ENCODE data around the gene TOMM40.
"Not testable (repeated sequence)": the region's sequence is repeated elsewhere in the genome, so short reads cannot be mapped to it uniquely, and the experiment has no call there.

TOMM40 gene

GRCh38 chr19:44879309-44880065 lies 11.6 kb upstream of the TOMM40 start:
- TF ChIP-seq, protein P1, sequence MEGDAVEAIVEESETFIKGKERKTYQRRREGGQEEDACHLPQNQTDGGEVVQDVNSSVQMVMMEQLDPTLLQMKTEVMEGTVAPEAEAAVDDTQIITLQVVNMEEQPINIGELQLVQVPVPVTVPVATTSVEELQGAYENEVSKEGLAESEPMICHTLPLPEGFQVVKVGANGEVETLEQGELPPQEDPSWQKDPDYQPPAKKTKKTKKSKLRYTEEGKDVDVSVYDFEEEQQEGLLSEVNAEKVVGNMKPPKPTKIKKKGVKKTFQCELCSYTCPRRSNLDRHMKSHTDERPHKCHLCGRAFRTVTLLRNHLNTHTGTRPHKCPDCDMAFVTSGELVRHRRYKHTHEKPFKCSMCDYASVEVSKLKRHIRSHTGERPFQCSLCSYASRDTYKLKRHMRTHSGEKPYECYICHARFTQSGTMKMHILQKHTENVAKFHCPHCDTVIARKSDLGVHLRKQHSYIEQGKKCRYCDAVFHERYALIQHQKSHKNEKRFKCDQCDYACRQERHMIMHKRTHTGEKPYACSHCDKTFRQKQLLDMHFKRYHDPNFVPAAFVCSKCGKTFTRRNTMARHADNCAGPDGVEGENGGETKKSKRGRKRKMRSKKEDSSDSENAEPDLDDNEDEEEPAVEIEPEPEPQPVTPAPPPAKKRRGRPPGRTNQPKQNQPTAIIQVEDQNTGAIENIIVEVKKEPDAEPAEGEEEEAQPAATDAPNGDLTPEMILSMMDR (IDR thresholded peaks at IDR 0.05; ENCODE audit: control extremely low read depth, extremely low read depth, low read depth, missing control alignments), result no peak
- CTCF ChIA-PET, result no interaction called here
- DNase-seq (ENCODE audit: extremely low spot score), result no peak
- POLR2A ChIA-PET, result no interaction called here

DNA sequence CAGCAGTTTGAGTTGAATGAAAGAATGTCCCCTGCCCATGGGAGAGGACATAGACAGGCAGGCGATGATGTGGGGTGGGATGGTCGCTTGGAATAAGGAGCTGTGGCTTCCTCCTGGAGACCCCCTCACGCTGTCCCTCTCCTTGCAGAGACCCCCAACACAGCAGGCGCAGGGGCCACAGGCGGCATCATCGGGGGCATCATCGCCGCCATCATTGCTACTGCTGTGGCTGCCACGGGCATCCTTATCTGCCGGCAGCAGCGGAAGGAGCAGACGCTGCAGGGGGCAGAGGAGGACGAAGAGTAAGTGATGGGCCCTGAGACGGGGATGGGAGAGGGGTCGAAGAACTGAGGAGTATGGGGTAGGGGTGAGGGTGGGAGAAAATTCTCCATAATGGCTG lies 9.0 kb upstream of the TOMM40 start:
- DNase-seq (ENCODE audit: extremely low spot score), result no peak
- CTCF ChIA-PET, result no interaction called here
- POLR2A ChIA-PET, result no interaction called here
- TF ChIP-seq, protein P1 (IDR thresholded peaks at IDR 0.05; ENCODE audit: control extremely low read depth, extremely low read depth, low read depth, missing control alignments), result no peak

DNA sequence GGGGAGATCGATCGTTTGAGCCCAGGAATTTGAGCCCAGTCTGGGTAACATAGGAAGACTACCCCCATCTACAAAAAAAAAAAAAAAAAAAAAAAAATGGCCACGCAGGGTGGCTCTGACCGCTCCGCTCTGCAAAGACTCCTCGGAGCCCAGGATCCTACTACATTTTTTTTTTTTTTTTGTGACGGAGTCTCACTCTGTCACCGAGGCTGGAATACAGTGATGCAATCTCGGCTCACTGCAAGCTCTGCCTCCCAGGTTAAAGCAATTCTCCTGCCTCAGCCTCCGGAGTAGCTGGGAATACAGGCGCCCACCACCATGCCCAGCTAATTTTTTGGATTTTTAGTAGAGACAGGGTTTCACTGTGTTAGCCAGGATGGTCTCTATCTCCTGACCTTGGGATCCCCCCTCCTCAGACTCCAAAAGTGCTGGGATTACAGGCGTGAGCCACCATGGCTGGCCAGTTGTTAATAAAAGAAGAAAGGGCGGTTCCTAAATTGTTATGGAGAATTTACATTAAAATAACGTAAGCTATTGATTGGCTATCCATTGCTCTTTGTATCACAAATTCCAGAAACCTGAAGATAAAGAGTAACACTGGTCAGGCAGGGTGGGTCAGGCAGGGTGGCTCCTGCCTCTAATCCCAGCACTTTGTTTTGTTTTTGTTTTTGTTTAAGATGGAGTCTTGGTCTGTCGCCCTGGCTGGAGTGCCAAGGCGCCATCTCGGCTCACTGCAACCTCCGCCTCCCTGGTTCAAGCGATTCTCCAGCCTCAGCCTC lies 8.2 kb upstream of the TOMM40 start:
- POLR2A ChIA-PET; DNase-seq (ENCODE audit: extremely low spot score): not testable (repeated sequence)
- CTCF ChIA-PET, result interaction anchor here (1.5 kb wide), 1 partner anchor 21 kb away, joined by 4 read pairs; no protein-coding TSS in a partner anchor

DNA sequence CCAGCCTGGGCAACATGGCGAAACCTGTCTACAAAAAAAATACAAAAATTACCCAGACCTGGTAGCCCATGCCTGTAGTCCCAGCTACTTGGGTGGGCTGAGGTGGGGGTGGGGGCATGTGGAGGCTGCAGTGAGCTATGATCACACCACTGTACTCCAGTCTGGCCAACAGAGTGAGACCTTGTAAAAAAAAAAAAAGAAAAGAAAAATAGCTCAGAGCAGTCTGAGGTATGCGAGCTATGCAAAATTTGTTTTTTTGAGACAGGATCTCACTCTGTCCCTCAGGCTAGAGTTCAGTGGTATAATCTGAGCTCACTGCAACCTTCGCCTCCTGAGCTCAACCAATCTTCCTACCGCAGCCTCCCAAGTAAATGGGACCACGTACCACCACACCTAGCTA lies 7.1 kb upstream of the TOMM40 start:
- ChIA-PET POLR2A (no interaction called here), CTCF (interaction anchor here (1.5 kb wide), 2 partner anchors 11 to 20 kb away, joined by 4 to 6 read pairs; no protein-coding TSS in a partner anchor)
- TF ChIP-seq, protein P1 (IDR thresholded peaks at IDR 0.05; ENCODE audit: control extremely low read depth, extremely low read depth, low read depth, missing control alignments), result no peak
- no peak for DNase-seq (ENCODE audit: extremely low spot score)

- POLR2A ChIA-PET, result no interaction called here
- CTCF ChIA-PET, result interaction anchor here (1.5 kb wide), 2 partner anchors 12 to 20 kb away, joined by 4 to 6 read pairs; no protein-coding TSS in a partner anchor
- DNase-seq (ENCODE audit: extremely low spot score), result no peak
- TF ChIP-seq, protein P1 (IDR thresholded peaks at IDR 0.05; ENCODE audit: control extremely low read depth, extremely low read depth, low read depth, missing control alignments), result no peak
These were observed 6.5 kb upstream of the TOMM40 start for GRCh38 chr19:44884566-44884965.

GRCh38 chr19:44886141-44886540 lies 4.9 kb upstream of the TOMM40 start:
- POLR2A ChIA-PET, result no interaction called here

More at GRCh38 chr19:44886141-44886540, 4.9 kb upstream of the TOMM40 start:
- no peak for DNase-seq (ENCODE audit: extremely low spot score)
- TF ChIP-seq, protein P1 (IDR thresholded peaks at IDR 0.05; ENCODE audit: control extremely low read depth, extremely low read depth, low read depth, missing control alignments), result no peak
- CTCF ChIA-PET, result no interaction called here
